CD1c-positive myeloid dendritic cell (primary cell): Measurements from ENCODE around the gene KCNIP1.

Source experiments
- DNase-seq: peaks from one replicate; pipeline ENCODE4 v3.0.0-alpha.2; 2016; ENCODE audit errors: extremely low spot score

KCNIP1 gene

DNA sequence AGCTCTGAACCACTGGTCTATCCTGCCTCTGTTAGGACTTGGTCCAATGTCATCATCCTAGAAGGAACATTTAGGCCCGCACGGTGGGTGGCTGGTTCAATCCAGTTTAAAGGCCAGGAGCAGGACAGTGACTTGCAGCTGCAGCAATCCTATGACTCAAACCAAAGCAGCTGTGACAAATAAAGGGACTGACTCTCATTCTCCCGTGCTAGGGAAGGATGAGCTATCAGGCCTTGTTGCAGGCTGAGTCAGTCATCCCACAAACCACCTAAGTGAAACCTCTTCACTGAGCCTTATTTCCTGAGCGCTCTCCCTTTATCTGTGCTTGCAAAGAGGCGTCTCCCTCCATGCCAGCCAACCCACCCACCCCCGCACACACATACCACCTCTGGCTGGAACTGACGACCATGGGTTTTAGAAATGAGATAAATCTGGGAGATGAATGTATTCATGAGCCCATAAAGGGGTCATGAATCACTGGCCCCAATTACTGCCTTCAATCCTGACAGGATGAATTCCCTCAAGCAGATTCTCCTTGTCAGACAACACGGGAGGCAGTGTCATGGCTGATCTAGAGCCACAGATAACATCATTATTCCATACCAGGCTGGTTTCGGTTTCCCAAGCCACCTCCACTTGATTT, 93.4 kb downstream of the KCNIP1 start:
- no peak for DNase-seq

DNA sequence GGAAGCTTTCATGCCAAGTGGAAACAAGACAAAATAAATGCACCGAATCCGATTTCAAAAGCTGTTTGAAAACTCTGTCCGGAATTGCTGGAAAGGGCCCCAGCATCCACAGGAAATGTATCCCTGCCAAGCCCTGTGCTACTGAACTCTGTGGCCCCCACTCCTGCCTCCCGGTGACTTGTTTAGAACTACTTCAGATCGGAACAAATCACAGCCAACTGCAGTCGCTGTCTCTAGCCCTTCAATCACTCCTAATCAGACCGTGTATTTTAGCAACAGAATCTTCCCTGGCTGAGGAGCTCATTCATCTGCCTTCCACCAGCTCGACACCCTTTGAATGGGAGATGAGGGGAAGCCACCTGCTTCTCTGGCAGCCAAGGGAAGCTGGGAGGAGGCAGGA, 94.1 kb downstream of the KCNIP1 start:
- no peak for DNase-seq

DNA sequence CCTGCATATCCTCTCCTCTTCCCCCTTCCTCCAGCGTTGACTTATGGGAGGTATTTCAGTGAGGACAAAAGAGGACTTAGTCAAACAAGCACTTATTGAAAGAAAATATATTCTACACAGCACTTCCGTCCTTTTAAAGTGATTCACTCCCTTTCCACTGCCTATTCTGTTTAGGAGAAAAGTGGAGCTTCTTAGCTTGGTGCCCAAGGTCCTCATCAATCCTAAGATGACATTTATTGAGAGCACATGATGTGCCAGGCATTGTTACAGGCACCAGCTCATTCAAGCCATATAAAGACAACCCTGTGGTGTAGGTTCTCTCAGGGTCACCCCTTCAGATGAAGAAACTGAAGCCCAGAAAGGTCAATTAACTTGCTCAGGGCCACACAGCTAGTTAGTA, 95.9 kb downstream of the KCNIP1 start:
- no peak for DNase-seq

DNA sequence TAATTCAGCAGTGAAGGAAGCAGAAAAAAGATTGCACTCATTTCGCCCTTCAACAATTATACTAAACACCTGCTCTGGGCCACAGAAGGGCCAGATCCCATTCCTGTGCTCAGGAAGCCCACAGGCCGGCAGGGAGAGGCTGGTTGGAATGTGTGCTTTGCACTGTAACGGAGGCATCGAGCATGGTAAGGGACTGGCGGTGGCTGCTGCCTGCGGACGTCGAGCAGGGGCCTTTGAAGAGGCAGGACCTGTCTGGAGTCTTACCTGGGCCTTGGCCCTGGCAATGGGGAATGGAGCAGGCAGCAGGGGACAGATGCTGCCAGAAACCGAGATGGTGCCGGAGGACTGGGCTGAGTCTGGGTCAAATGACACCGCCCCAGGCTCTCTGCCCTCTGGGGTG, 97.8 kb downstream of the KCNIP1 start:
- DNase-seq: no peak

DNA sequence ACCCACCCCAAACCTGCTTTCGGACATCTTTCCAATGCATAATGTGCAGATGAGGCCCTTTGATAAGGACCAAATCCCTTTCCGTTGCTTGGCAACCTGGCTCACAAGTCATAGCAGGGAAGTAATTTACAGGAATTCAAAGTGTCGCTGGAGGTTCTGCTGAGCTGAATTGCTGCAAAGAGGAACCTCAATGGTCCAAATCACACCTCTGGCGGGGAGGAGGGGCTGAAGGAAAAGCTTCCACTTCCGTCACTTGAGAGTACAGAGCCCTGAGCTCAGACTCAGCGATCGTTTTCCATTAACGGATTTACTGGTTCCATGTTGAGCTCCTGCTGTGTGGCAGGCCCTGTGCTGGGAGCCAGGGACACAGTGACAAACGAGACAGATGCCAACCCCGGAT, 99.3 kb downstream of the KCNIP1 start:
- no peak for DNase-seq

DNA sequence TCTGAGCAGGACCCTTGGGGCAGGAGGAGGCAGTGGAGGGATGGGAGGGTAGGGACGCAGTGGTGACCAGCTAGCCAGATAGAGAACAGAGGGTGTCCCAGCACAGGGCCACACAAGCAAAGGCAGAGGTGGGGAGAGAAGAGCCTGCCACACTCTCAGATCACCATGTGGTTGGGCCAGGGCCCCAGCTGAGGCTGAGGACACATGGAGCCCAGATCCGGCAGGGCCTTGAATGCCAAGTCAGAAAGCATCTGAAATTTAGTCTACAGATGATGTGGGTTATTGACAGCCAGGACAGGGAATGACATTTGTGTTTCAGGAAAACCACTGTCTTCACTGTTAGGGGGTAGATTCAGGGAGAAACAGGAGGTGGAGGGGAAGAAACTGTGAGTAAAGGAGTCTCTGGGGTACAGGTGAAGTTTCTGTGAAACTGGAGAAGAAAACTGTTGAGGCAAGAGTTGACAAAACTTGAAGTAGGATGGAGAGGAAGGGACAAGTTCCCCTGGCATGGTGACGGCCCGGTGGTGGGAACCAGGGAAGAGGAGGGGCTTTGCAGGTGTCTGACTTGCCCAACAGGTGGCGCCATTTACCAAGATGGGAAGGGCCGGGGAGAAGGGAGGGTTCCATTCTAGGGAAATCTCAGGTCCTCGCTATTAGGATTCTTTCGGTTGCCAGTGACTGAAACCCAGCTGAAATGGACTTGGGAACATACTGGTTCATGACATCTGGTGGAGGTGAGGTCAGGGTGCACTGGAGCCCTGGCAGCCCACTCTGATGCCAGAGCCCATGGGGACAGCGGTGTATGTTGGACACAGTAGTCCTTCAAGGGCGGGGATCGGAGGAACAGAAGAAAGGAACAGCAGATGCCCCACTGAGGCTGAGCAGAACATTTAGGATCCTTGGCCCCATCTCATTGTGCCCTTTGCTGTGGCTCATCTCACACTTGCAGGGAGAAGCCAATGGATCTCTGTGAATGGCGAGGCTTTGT, 100.1 kb downstream of the KCNIP1 start:
- peak; percentile 59 for DNase-seq

DNA sequence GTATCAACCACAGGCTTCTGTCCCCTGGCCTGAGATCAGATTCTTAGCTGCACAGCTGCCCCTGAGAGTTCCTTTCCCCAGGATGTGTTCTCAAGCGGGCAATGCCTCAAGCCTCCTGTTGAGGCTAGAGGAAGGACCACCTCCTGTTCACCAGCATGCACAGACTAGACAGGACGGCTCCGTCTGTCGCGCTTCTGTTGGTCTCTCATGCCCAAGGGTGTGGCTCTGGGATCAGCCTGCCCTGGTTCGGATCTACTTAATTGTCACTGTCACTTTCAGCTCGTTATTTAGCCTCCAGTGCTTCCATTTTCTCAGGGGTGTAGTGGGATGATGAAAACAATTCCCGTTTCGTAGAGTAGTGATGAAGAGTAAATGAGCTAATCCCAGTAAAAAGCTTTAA, 103.1 kb downstream of the KCNIP1 start:
- DNase-seq: no peak

DNA sequence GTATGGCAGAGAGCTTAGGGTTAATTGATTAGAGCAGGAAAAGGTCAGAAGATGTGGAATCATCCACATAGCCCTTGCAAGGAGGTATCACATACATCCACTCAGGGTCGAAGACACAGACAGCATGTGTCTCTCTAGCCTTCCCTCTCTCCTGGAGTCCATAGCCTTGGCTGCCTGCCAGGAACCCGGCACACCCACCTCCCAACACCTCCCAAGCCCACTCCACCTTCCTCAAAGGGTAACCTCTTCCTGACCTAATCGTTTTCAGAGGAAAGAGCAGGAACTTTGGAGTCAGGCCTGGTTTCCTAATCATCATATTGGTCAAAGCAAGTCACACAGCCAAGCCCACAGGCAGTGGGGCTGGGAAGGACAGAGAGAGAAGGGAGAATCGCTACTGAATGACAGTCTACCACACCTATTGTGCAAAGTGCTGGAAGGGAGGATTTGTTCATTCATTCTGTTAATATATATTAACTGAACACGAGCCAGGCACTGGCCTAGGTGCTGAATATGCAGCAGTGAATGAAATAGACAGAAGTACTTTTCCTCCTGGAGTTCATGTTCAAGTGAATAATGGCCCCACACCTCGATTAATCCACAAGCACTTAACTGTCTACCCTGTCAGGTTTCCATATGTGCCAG, 107.8 kb downstream of the KCNIP1 start:
- no peak for DNase-seq

DNA sequence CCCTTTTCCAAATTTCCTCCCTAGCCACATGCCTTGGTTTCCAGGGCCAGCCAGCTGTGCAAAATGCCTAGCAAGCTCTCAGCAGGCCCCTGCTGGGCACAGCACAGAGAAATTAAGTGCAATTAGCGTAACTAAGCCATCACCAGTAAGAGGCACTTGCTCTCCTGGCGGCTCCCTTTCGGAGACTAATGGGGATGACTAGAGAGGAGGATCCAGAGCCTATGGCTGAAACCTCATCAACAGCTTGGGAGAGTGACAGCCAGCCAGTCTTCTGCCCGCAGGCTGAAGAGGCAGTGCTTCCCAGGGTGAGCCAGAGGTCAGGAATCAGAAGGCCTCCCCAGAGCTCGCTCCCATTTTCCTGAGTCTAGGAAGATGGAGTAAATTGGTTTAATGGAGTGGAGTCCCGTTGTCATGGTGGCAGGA, 108.4 kb downstream of the KCNIP1 start:
- DNase-seq: no peak

DNA sequence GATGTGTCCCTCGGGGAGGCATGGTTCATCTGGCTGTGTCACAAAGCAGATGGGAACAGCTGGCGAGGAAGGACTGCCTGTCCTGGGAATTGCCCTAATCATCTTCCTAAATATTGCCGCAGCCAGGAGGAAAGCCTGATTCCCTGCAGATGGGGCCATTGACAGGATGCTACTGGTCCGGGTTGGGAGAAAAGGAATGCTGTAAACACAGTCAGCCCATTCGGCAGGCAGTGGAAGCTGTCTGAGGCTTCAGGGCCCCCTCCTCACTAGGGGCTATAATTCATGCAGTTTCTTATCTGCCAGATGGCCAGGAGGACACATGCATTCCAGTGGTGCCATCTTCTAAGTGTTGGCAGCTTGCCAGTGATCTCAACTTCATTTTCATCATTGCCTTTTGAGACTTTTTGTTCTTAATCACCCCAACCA, 110.3 kb downstream of the KCNIP1 start:
- no peak for DNase-seq

DNA sequence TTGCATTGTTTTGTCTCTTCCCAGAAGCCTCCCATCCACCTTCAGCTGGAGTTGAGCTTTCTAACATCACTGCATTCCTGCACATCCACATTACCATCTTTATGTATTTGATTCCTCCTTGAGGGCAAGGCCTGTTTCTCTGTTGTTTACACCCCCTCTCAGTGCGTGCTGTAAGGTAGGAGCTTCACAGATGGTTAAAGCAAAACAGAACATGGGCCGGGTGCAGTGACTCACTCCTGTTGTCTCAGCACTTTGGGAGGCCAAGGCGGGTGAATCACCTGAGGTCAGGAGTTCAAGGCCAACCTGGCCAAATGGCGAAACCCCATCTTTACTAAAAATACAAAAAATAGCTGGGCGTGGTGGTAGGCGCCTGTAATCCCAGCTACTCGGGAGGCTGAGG, 110.9 kb downstream of the KCNIP1 start:
- no peak for DNase-seq

DNA sequence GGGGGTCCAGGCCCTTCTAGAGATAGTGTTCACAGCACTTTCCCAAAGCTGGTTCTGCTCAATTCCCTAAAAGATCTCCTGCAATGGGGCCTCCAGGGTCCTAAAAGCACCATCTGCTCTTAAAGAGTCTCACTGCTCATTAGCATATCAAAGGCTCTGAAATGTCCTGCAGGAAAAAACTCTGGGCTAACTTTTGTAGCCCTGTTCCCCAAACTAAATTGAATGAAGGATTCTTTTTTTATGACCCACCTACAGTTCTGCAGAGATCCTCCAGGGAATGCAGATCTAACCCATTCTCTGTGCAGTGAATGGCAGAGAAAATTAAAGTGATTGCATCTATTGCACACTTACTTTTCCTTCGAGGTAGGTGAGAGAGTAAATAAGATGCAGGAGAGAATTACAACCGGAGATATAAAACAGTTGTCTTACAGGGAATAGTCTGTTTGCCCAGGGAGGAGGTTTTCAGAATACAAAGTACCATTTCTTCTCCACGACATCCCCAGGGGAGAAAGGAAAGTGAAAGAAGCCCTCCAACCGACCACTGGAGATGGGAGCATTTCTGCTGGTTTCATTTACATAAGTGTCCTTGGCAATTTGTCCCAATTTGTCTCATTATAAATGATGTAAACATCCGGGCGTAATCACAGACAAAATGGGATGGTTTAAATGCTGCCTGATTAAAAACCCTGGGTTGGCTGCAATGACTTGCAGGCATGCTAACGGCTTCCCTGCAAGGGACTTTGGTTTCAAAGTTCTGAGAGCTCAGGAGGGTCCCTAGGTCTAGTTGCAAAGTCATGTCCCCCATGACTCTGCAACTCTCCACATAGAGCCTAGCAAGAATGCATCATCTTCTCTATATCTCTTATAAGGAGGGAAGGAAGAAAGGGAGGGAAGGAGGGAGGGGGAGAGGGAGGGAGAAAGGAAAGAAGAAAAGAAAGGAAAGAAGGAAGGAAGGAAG, 114.0 kb downstream of the KCNIP1 start:
- no peak for DNase-seq

DNA sequence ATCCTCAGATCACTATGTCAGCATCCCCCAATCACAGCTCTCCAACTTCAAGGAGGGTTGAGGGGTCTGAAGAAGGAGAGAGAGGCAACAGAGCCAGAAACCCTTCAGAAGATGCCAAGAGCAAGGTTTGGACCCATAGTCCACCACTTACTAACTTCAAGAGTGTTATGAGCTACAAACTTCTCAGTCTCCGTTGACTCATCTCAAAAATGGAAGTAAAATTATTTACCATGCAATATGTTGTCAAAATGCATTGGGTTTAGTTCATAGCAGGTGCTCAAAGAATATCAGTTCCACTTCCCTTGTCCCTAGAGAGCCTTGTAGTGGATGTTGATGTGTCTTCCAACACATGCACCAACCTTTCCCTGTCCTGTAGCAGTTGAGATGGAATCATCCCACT, 116.0 kb downstream of the KCNIP1 start:
- peak; percentile 13 for DNase-seq

DNA sequence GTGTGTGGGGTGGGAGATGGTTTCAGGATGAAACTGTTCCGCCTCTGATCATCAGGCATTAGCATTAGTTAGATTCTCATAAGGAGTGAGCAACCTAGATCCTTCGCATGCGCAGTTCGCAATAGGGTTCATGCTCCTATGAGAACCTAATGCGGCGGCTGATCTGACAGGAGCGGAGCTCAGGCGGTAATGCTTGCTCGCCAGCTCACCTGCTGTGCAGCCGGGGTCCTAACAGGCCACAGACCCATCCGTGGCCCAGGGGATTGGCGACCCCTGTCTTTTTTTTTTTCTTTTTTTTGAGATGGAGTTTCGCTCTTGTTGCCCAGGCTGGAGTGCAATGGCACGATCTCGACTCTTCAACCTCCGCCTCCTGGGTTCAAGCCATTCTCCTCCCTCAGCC, 119.1 kb downstream of the KCNIP1 start:
- no peak for DNase-seq

DNA sequence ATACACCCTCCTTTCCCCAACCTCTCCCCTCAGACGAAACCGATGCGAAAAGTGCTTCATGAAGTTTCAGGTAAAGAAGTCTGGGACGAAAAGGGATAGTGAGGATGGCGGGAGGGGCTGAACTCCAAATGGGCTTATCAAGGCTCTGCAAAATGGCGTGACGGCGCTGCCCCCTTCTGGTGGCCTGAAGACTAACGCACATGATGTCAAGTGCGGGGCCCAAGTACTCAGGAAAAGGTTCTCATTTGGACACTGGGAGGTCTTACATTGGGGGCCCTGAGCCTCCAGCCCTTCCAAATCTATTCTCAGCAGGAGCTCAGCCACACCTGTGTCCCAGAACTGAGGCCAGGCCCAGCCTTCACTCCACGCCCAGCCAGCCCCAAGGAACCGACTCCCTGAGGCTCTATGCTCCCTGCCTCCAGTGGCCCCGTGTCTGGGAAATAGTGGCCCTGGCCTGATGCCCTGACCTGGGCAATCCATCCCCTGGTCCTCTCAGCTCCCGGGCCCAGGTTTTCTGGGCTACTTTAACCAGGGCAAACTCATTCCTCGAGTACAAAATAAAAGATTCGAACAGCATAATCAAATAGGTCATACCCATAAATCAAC, 119.9 kb downstream of the KCNIP1 start:
- DNase-seq: peak; percentile 66

DNA sequence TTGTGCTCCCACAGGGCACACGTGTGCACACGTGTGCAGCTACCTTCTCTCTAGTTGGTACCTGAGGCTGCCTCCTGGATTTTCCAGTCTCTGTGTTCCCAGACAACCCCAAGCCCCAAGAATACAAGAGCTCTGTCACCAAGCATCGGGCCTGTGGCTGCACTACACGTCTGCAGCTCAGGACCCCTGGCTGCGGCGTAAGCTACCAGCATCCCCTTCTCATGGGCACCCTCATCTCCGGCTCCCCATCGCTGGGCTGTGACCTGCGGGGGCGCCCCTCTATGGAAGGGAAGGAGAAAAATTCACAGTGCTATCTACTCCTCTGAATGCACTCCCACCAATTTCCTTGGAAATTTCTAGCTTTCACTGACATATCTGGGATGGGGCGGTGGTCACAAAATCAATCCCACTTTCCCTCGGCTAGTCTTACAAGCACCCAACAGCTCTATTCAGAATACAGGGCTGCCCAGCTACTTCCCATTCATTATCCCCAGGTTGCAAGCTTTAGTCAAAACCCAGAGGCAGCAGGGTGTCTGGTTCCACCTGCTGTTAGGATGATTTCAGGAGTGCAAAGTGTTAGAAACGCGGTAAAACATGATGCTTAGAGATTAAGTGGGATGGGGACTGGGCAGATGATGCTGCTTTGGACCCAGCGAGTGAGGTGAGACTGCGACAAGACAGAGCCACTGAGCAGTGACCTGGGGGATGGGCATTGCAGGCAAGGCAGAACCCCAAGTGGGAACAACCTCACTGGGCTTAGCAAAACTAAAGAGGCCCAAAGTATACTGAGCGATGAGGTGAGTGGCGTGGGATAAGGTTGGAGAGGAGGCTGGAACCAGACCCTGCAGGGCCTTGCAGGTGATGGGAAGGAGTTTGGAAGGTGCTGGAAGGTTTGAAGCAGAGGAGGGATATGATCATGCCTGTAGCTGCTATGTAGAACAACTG, 121.7 kb downstream of the KCNIP1 start:
- DNase-seq: no peak

DNA sequence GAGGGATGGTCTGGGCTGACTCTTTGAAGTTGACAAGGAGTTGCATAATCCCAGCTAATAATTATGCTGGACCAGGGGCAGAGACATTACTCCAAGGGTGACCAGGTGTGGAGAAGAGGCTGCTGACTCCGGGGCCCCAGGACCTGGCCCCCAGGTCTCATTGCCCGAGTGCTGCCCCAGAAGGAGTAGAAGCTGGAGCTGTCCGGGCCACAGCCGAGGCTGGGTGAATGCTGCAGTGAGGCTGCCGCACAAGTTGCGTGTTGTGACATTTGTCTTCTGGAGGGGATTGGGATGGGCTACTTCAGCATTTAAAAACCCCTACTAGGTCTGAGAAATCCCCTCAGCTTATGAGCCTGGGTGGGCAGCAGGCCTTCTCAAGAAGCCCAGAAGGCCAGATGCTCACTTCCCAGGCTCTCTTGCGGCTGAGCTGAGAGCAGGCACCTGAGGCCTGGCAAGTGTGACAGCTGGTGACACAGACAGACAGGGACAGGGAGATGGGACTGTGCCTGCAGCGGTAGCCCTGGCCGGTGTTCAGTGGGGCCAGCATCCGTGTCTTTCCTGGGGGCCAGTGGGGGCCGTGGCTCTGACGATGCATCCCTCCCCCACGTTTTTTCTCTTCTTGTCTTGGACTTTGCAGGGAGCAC, 122.8 kb downstream of the KCNIP1 start:
- DNase-seq: no peak

DNA sequence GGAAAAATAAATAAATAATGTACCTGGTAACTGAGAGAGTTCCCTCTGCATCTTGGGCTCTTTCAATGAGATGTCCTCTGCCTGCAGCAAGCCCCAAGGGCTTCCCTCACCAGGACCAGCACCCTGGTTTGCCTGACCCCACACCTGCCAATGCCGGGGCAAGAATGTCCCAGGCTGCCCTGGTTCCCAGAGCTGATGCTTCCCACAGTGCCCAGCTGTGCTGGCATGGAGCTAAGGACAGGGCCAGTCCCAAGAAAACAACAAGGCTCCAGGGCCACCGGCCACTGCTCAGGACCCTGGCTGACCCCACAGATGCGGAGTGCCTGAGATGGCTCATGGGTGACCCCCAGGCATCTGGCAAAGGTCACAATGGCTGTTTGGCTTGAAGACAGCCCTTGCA, 123.5 kb downstream of the KCNIP1 start:
- no peak for DNase-seq

DNA sequence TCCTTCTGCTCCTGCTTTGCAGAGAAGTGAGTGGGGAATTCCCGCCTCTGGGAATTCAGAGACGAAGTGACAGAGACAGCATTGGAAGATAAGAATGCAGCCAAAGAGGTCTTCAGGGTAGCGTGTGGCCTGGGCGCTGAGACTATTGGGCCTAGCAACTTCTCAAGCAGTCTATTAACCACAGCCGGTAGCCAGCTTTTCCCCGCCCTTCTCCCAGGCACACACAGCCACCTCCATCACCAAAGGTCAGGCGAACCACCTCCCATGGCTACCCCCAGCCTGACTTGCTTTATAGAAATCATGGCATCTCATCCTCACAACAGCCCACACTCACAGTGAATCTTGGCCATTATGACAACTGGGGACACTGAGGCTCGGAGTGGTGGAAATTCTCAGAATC, 124.2 kb downstream of the KCNIP1 start:
- DNase-seq: no peak
